ENCODE data around the gene CA9. TPM values are rescaled to one million over a fixed set of nuclear protein-coding genes. Genes with fewer than 3 reads are reported as not detected.

CA9 gene
- total RNA-seq, 1 experiment from 2014 or later, result 1.0 TPM

- CTCF ChIA-PET, result interaction anchor here (0.9 to 8.3 kb wide), 17 partner anchors 9 to 611 kb away, joined by 3 to 103 read pairs (median 11); partner anchors contain the start of genes ARHGEF39, ATOSB, CCDC107 and GBA2
- Mint-ChIP-seq H3K9me3 (no peaks in the 10 kb centered on the region), H3K4me1 (peaks cover 7% of the 10 kb centered on the region; the same call in 1 of the 2 replicates), H3K27me3 (ENCODE audit: low read depth) (no peaks in the 10 kb centered on the region), H3K27ac (no peak overlapping the region; the same call in none of the 2 replicates), H3K36me3 (peaks cover 27% of the 10 kb centered on the region), H3K4me3 (no peak overlapping the region)
- POLR2A ChIA-PET, result interaction anchor here (0.8 to 2.6 kb wide), 6 partner anchors 23 to 62 kb away, joined by 3 to 14 read pairs (median 4); partner anchors contain the start of genes GBA2, RGP1 and TPM2
- DNase-seq (ENCODE audit: low spot score), result no peak
- ATAC-seq, result no peak
- TF ChIP-seq SOX15 (CRISPR knock-in tag; IDR thresholded peaks at IDR 0.05), result no peak
- no peak for TF ChIP-seq ZNF138 (CRISPR knock-in tag; conservative IDR thresholded peaks at IDR 0.05)
Observed at GRCh38 chr9:35726931-35727330, 53.2 kb downstream of the CA9 start.

DNA sequence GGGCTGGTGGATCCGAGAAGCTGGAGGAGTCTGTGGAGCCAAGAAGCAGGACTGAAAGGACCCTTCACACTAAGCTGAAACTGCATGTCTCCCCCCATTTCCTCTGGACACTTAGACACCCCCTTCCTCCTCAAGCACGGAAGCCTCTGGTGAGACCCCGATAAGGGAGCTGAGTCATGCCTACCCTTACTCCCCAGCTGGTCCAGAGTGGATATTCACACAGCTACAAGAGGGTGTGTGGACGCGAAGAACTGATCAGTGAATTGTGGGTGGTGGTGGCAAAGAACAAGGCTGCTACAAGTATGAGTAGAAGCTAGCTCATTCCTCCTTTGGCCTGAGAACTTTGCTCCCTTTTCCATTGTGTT lies 53.9 kb downstream of the CA9 start:
- DNase-seq (ENCODE audit: low spot score) (no peak), ATAC-seq (no peak)
- TF ChIP-seq, protein P1, sequence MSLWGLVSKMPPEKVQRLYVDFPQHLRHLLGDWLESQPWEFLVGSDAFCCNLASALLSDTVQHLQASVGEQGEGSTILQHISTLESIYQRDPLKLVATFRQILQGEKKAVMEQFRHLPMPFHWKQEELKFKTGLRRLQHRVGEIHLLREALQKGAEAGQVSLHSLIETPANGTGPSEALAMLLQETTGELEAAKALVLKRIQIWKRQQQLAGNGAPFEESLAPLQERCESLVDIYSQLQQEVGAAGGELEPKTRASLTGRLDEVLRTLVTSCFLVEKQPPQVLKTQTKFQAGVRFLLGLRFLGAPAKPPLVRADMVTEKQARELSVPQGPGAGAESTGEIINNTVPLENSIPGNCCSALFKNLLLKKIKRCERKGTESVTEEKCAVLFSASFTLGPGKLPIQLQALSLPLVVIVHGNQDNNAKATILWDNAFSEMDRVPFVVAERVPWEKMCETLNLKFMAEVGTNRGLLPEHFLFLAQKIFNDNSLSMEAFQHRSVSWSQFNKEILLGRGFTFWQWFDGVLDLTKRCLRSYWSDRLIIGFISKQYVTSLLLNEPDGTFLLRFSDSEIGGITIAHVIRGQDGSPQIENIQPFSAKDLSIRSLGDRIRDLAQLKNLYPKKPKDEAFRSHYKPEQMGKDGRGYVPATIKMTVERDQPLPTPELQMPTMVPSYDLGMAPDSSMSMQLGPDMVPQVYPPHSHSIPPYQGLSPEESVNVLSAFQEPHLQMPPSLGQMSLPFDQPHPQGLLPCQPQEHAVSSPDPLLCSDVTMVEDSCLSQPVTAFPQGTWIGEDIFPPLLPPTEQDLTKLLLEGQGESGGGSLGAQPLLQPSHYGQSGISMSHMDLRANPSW (CRISPR knock-in tag; conservative IDR thresholded peaks at IDR 0.05; ENCODE audit: low read depth), result no peak
- no peak for TF ChIP-seq FOXK1 (CRISPR knock-in tag; IDR thresholded peaks at IDR 0.05)
- TF ChIP-seq NFYB (CRISPR knock-in tag; conservative IDR thresholded peaks at IDR 0.05; ENCODE audit: low read depth), result no peak
- TF ChIP-seq CREB1 (CRISPR knock-in tag; IDR thresholded peaks at IDR 0.05), result no peak
- no peak for TF ChIP-seq TCF7 (CRISPR knock-in tag; IDR thresholded peaks at IDR 0.05; ENCODE audit: low read depth)
- TF ChIP-seq RORB (CRISPR knock-in tag; IDR thresholded peaks at IDR 0.05), result no peak
- TF ChIP-seq, protein P2, sequence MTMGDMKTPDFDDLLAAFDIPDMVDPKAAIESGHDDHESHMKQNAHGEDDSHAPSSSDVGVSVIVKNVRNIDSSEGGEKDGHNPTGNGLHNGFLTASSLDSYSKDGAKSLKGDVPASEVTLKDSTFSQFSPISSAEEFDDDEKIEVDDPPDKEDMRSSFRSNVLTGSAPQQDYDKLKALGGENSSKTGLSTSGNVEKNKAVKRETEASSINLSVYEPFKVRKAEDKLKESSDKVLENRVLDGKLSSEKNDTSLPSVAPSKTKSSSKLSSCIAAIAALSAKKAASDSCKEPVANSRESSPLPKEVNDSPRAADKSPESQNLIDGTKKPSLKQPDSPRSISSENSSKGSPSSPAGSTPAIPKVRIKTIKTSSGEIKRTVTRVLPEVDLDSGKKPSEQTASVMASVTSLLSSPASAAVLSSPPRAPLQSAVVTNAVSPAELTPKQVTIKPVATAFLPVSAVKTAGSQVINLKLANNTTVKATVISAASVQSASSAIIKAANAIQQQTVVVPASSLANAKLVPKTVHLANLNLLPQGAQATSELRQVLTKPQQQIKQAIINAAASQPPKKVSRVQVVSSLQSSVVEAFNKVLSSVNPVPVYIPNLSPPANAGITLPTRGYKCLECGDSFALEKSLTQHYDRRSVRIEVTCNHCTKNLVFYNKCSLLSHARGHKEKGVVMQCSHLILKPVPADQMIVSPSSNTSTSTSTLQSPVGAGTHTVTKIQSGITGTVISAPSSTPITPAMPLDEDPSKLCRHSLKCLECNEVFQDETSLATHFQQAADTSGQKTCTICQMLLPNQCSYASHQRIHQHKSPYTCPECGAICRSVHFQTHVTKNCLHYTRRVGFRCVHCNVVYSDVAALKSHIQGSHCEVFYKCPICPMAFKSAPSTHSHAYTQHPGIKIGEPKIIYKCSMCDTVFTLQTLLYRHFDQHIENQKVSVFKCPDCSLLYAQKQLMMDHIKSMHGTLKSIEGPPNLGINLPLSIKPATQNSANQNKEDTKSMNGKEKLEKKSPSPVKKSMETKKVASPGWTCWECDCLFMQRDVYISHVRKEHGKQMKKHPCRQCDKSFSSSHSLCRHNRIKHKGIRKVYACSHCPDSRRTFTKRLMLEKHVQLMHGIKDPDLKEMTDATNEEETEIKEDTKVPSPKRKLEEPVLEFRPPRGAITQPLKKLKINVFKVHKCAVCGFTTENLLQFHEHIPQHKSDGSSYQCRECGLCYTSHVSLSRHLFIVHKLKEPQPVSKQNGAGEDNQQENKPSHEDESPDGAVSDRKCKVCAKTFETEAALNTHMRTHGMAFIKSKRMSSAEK (CRISPR knock-in tag; IDR thresholded peaks at IDR 0.05; ENCODE audit: borderline replicate concordance), result no peak
- no peak for TF ChIP-seq MXD4 (CRISPR knock-in tag; IDR thresholded peaks at IDR 0.05; ENCODE audit: borderline replicate concordance)
- TF ChIP-seq NR2C2 (CRISPR knock-in tag; IDR thresholded peaks at IDR 0.05), result no peak
- TF ChIP-seq, protein P3, sequence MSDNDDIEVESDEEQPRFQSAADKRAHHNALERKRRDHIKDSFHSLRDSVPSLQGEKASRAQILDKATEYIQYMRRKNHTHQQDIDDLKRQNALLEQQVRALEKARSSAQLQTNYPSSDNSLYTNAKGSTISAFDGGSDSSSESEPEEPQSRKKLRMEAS (CRISPR knock-in tag; IDR thresholded peaks at IDR 0.05), result no peak
- no peak for TF ChIP-seq JUN (CRISPR knock-in tag; IDR thresholded peaks at IDR 0.05)
- TF ChIP-seq ATF3 (CRISPR knock-in tag; conservative IDR thresholded peaks at IDR 0.05), result no peak
- no peak for TF ChIP-seq ZNF425 (CRISPR knock-in tag; conservative IDR thresholded peaks at IDR 0.05)
- no peak for TF ChIP-seq PRRX2 (CRISPR knock-in tag; IDR thresholded peaks at IDR 0.05)
- Mint-ChIP-seq H3K4me3 (no peak overlapping the region), H3K27me3 (ENCODE audit: low read depth) (no peaks in the 10 kb centered on the region), H3K36me3 (peaks cover 21% of the 10 kb centered on the region), H3K9me3 (no peaks in the 10 kb centered on the region), H3K4me1 (peaks cover 7% of the 10 kb centered on the region; the same call in 1 of the 2 replicates), H3K27ac (no peak overlapping the region)
- CTCF ChIA-PET, result interaction anchor here (0.9 to 8.3 kb wide), 24 partner anchors 9 to 612 kb away, joined by 3 to 103 read pairs (median 10); partner anchors contain the start of genes ARHGEF39, ATOSB, CCDC107 and GBA2
- POLR2A ChIA-PET, result interaction anchor here (0.5 to 2.6 kb wide), 5 partner anchors 31 to 1318 kb away, joined by 3 to 14 read pairs (median 4); partner anchors contain the start of gene TPM2

Measured in WTC11 (cell line).